IMR-90 (cell line): ENCODE measurements around the gene TSKU. TPM values are rescaled to one million over a fixed set of nuclear protein-coding genes. Genes with fewer than 3 reads are reported as not detected.

Experiments
- ATAC-seq: fragments of 200-7000 bp; cut with Tn5 transposase; 2 replicates; pipeline ENCODE4 v1.9.1; 2020; ENCODE audit warnings: low read depth, mild to moderate bottlenecking, moderate library complexity
- BruUV-seq: library from RNA; stranded (reverse); fragments of 400-500 nt; replicated peaks from 2 replicates; lab custom pipeline; 2021; lab: Mats Ljungman, UMichigan
- CTCF ChIA-PET: fragments of 300-600 bp; formaldehyde crosslinking; extraction: SDS; loops from one replicate; lab custom pipeline; 2021; ENCODE audit warnings: antibody characterized with exemption; lab: Yijun Ruan, JAX
- POLR2A ChIA-PET: fragments of 300-600 bp; sonication (Branson Sonifier 250); formaldehyde crosslinking; loops from one replicate; lab custom pipeline; 2022; ENCODE audit warnings: antibody characterized with exemption; ENCODE audit not compliant: unreplicated experiment; lab: Charles Lee
- DNase-seq: peaks from one replicate; pipeline ENCODE4 v3.0.0; 2013
- H2AFZ ChIP-seq: replicated peaks from 2 replicates; pipeline ENCODE3; 2013; ENCODE audit warnings: low read length, mild to moderate bottlenecking; ENCODE audit not compliant: poor library complexity
- H2AK5ac ChIP-seq: 2 replicates; pipeline ENCODE4 v1.6.1; 2013; ENCODE audit warnings: low read depth, low read length, inconsistent platforms
- H2AK9ac ChIP-seq: replicated peaks from 2 replicates; pipeline ENCODE3; 2013; ENCODE audit warnings: mild to moderate bottlenecking, low read depth, low read length, moderate library complexity; ENCODE audit not compliant: poor library complexity
- H2BK120ac ChIP-seq: 2 replicates; pipeline ENCODE4 v1.6.1; 2013; ENCODE audit warnings: low read depth, low read length, inconsistent platforms
- H2BK15ac ChIP-seq: 3 replicates; pipeline ENCODE4 v1.6.1; 2013; ENCODE audit warnings: low read depth, low read length, inconsistent platforms
- H2BK20ac ChIP-seq: 2 replicates; pipeline ENCODE4 v1.6.1; 2013; ENCODE audit warnings: low read depth, mild to moderate bottlenecking, inconsistent platforms, low read length, moderate library complexity
- H2BK5ac ChIP-seq: 2 replicates; pipeline ENCODE4 v1.6.1; 2013; ENCODE audit warnings: mild to moderate bottlenecking, low read depth, low read length, inconsistent platforms; ENCODE audit not compliant: poor library complexity, severe bottlenecking
- H3K14ac ChIP-seq: replicated peaks from 2 replicates; pipeline ENCODE4 v1.6.1; 2013; ENCODE audit warnings: low read depth, low read length, inconsistent platforms
- H3K18ac ChIP-seq: 2 replicates; pipeline ENCODE4 v1.6.1; 2013; ENCODE audit warnings: low read depth, low read length, control low read depth
- H3K23ac ChIP-seq: 2 replicates; pipeline ENCODE4 v1.6.1; 2013; ENCODE audit warnings: low read depth, low read length, inconsistent platforms
- H3K27ac ChIP-seq: 2 replicates; pipeline ENCODE4 v1.5.1; 2013; ENCODE audit warnings: mild to moderate bottlenecking, control low read depth, low read length; ENCODE audit not compliant: insufficient read depth
- H3K27me3 ChIP-seq: 2 replicates; pipeline ENCODE4 v1.6.1; 2013; ENCODE audit warnings: low read length; ENCODE audit not compliant: control insufficient read depth, insufficient read depth
- H3K36me3 ChIP-seq: 2 replicates; pipeline ENCODE4 v1.6.1; 2013; ENCODE audit warnings: low read length, mixed read lengths; ENCODE audit not compliant: control insufficient read depth, insufficient read depth
- H3K4ac ChIP-seq: 2 replicates; pipeline ENCODE4 v1.6.1; 2013; ENCODE audit warnings: low read depth, low read length, inconsistent platforms
- H3K4me1 ChIP-seq: 2 replicates; pipeline ENCODE4 v1.6.1; 2013; ENCODE audit warnings: low read length, mixed read lengths; ENCODE audit not compliant: control insufficient read depth, insufficient read depth
- H3K4me2 ChIP-seq: 2 replicates; pipeline ENCODE4 v1.6.1; 2013; ENCODE audit warnings: low read depth, mild to moderate bottlenecking, control low read depth, low read length, moderate library complexity
- H3K4me3 ChIP-seq: 2 replicates; pipeline ENCODE4 v1.5.1; 2013; ENCODE audit warnings: low read depth, mild to moderate bottlenecking, control low read depth, low read length, moderate library complexity; ENCODE audit not compliant: insufficient read depth
- H3K56ac ChIP-seq: 2 replicates; pipeline ENCODE4 v1.6.1; 2013; ENCODE audit warnings: low read length, inconsistent platforms; ENCODE audit not compliant: insufficient read depth; ENCODE audit errors: extremely low read depth
- H3K79me1 ChIP-seq, 2 experiments: 2 replicates each; pipeline ENCODE4 v1.6.1; 2013; ENCODE audit warnings: low read length in 2 of 2, inconsistent platforms in 1 of 2, low read depth in 1 of 2
- H3K9ac ChIP-seq: 2 replicates; pipeline ENCODE4 v1.6.1; 2013; ENCODE audit warnings: low read depth, low read length, control low read depth
- H3K9me1 ChIP-seq: 2 replicates; pipeline ENCODE4 v1.6.1; 2013; ENCODE audit warnings: low read length, inconsistent platforms; ENCODE audit not compliant: insufficient read depth
- H3K9me3 ChIP-seq: 2 replicates; pipeline ENCODE4 v1.6.1; 2013; ENCODE audit warnings: low read length; ENCODE audit not compliant: control insufficient read depth, insufficient read depth
- H4K20me1 ChIP-seq: 2 replicates; pipeline ENCODE4 v1.6.1; 2013; ENCODE audit warnings: low read length, inconsistent platforms; ENCODE audit not compliant: insufficient read depth
- H4K5ac ChIP-seq: 2 replicates; pipeline ENCODE4 v1.6.1; 2013; ENCODE audit warnings: mild to moderate bottlenecking, low read depth, low read length, control low read depth
- H4K8ac ChIP-seq, 2 experiments: 2 replicates each; pipeline ENCODE4 v1.6.1; 2013; ENCODE audit warnings: low read depth in 2 of 2, low read length in 2 of 2, control low read depth in 1 of 2, inconsistent platforms in 1 of 2
- H4K91ac ChIP-seq: 2 replicates; pipeline ENCODE4 v1.6.1; 2013; ENCODE audit warnings: low read depth, low read length, inconsistent platforms; ENCODE audit not compliant: insufficient read depth
- BHLHE40 ChIP-seq: fragments of 150-350 bp; IDR thresholded peaks from 2 replicates; pipeline ENCODE4 v1.6.1; 2016; ENCODE audit warnings: mild to moderate bottlenecking, low read depth, low read length
- CHD1 ChIP-seq: IDR thresholded peaks from 2 replicates; pipeline ENCODE4 v1.6.1; 2012; ENCODE audit warnings: low read depth, low read length, improper control_type of control experiment
- MXI1 ChIP-seq: IDR thresholded peaks from 2 replicates; pipeline ENCODE4 v1.6.1; 2012; ENCODE audit warnings: low read depth, mild to moderate bottlenecking, low read length, moderate library complexity, borderline replicate concordance
- RAD21 ChIP-seq: IDR thresholded peaks from 2 replicates; pipeline ENCODE4 v1.6.1; 2012; ENCODE audit warnings: low read length, improper control_type of control experiment
- RCOR1 ChIP-seq: IDR thresholded peaks from 2 replicates; pipeline ENCODE4 v1.6.1; 2012; ENCODE audit warnings: mild to moderate bottlenecking, low read length, improper control_type of control experiment; ENCODE audit not compliant: insufficient replicate concordance
- WGBS, 2 experiments: methylation state at CpG; one replicate each; pipeline versions ENCODE4 v1.1.5 to v1.1.7; 2013; ENCODE audit warnings: missing lambda C conversion rate in 2 of 2; ENCODE audit not compliant: insufficient read length in 1 of 2; ENCODE audit errors: extremely low coverage in 2 of 2; 5-methylcytosine and 5-hydroxymethylcytosine counted together
- dilution Hi-C: fragments of 300-500 bp; cut with HindIII; formaldehyde crosslinking; loops from one replicate; pipeline ENCODE4 v1.14.3; 2018; ENCODE audit warnings: low sequenced_read_pairs; ENCODE audit not compliant: unreplicated experiment
- in situ Hi-C: fragments of 300-500 bp; cut with MboI; formaldehyde crosslinking; loops from 3 replicates; pipeline ENCODE4 v1.14.3; 2019; ENCODE audit warnings: low sequenced_read_pairs, inconsistent platforms, mixed read lengths
- intact Hi-C: fragments of 100-400 bp; cut with micrococcal nuclease; formaldehyde crosslinking; loops from 2 replicates; pipeline ENCODE4 v1.10.0; 2022
- polyA plus RNA-seq, 3 experiments: library from polyadenylated mRNA; depleted of rRNA; stranded (reverse); fragments of >200 nt; gene quantifications; 2 replicates each; pipeline ENCODE4 v1.2.3, GENCODE V29; 2012; ENCODE audit warnings: low replicate concordance in 1 of 3
- total RNA-seq: library from RNA; depleted of rRNA; stranded (reverse); fragments of >200 nt; gene quantifications from 2 replicates; pipeline ENCODE4 v1.2.3, GENCODE V29; 2012

TSKU gene
- total and polyA plus RNA-seq, 2 of the 4 experiments (the other 2 are of a cell fraction), result 6.8 to 26.6 TPM

GRCh38 chr11:76747915-76748860 is 35.0 kb upstream of the TSKU start (continued):
- TF ChIP-seq RCOR1 (no peak), RAD21 (no peak)

DNA sequence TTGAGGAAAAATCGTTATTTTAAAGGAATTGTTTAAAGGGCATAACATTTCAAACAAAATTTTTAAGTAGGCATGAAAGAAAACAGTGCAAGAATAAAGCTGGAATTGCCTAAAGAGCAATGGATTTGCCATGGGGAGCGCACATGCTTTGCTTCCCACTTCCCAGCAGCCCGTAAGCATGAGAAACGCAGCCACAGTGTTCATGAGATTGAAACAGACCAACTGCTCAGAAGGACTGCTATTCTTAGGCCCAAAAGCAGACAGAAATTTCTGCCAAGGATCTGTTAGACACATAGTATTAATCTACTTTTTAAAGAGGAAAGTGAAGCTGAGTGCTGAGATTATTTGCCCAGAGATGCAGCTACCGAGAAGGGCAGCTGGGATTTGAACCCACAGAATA is 34.2 kb upstream of the TSKU start:
- CTCF ChIA-PET, result no interaction called here
- no peaks in the 10 kb centered on the region for H3K36me3 ChIP-seq
- H3K4me3 ChIP-seq, result no peak overlapping the region
- no peak overlapping the region for H4K5ac ChIP-seq
- TF ChIP-seq BHLHE40, result no peak
- no peak for TF ChIP-seq CHD1
- TF ChIP-seq MXI1, result no peak
- intact Hi-C loops, result no loop called here
- H3K23ac ChIP-seq, result no peak overlapping the region
- no peak overlapping the region for H4K91ac ChIP-seq
- peaks cover 21% of the 10 kb centered on the region for H3K27me3 ChIP-seq
- 76% methylated on average over 3 of the region's 5 CpGs; no CpG with 5 or more reads in 1 of the 2 experiments for WGBS, 2 experiments
- no peak for DNase-seq
- H3K4me2 ChIP-seq, result no peak overlapping the region
- peaks cover 8% of the 10 kb centered on the region; the same call in 1 of the 2 replicates for H3K4me1 ChIP-seq
- no peaks in the 10 kb centered on the region; the same call in 1 of the 2 replicates for H4K20me1 ChIP-seq
- H3K9me1 ChIP-seq, result no peaks in the 10 kb centered on the region; the same call in 1 of the 2 replicates
- no peak overlapping the region for H3K9ac ChIP-seq
- no peak overlapping the region for H2AFZ ChIP-seq
- H2BK15ac ChIP-seq, result no peak overlapping the region
- H2BK120ac ChIP-seq, result no peak overlapping the region
- no TSS peak for BruUV-seq
- ATAC-seq, result no peak
- dilution Hi-C loops, result no loop called here
- no peak overlapping the region for H4K8ac ChIP-seq
- no peak overlapping the region for H2BK5ac ChIP-seq
- H3K27ac ChIP-seq, result no peak overlapping the region
- no peak overlapping the region for H2AK9ac ChIP-seq
- H2BK20ac ChIP-seq, result no peak overlapping the region
- no peak overlapping the region for H3K4ac ChIP-seq
- no peaks in the 10 kb centered on the region for H3K79me1 ChIP-seq
- no peak overlapping the region for H3K56ac ChIP-seq
- in situ Hi-C loops, result loop anchor here (25.0 kb wide), 1 partner anchor 288 kb away; the partner anchor contains the start of gene B3GNT6
- H2AK5ac ChIP-seq, result no peak overlapping the region
- POLR2A ChIA-PET, result no interaction called here
- no peak overlapping the region for H3K14ac ChIP-seq
- H3K9me3 ChIP-seq, result no peaks in the 10 kb centered on the region
- H3K18ac ChIP-seq, result no peak overlapping the region
